Panc1 (cell line): ENCODE data around the gene DKK3. TPM values are rescaled to one million over a fixed set of nuclear protein-coding genes. Genes with fewer than 3 reads are reported as not detected.

Experiments
- ATAC-seq: fragments of 200-7000 bp; cut with Tn5 transposase; 2 replicates; pipeline ENCODE4 v1.9.1; 2020; ENCODE audit warnings: mild to moderate bottlenecking, moderate library complexity
- BruUV-seq: library from RNA; stranded (reverse); fragments of 400-500 nt; replicated peaks from 2 replicates; lab custom pipeline; 2021; lab: Mats Ljungman, UMichigan
- CTCF ChIA-PET: fragments of 300-600 bp; sonication (Branson Sonifier 250); formaldehyde crosslinking; loops from one replicate; lab custom pipeline; 2022; ENCODE audit warnings: antibody characterized with exemption; lab: Charles Lee
- POLR2A ChIA-PET: fragments of 300-600 bp; sonication (Branson Sonifier 250); formaldehyde crosslinking; loops from one replicate; lab custom pipeline; 2022; ENCODE audit warnings: antibody characterized with exemption; lab: Charles Lee
- DNase-seq: peaks from one replicate; pipeline ENCODE4 v3.0.0-alpha.2; 2010; ENCODE audit warnings: low read depth, low spot score
- H3K27ac ChIP-seq: 2 replicates; pipeline ENCODE4 v1.5.1; 2011; ENCODE audit warnings: mild to moderate bottlenecking, low read length, inconsistent platforms
- H3K27me3 ChIP-seq: fragments of 200-500 bp; sonication (Bioruptor generic); 2 replicates; pipeline ENCODE4 v1.6.0; 2014; ENCODE audit warnings: low read length, inconsistent platforms; ENCODE audit not compliant: control insufficient read depth, insufficient read depth
- H3K36me3 ChIP-seq: fragments of 200-500 bp; sonication (Bioruptor generic); 2 replicates; pipeline ENCODE4 v1.5.1; 2014; ENCODE audit warnings: inconsistent platforms, mild to moderate bottlenecking, low read length, moderate library complexity; ENCODE audit not compliant: control insufficient read depth, insufficient read depth
- H3K4me1 ChIP-seq: 2 replicates; pipeline ENCODE4 v1.5.1; 2011; ENCODE audit warnings: inconsistent platforms, mild to moderate bottlenecking, low read length, moderate library complexity; ENCODE audit not compliant: control insufficient read depth, insufficient read depth
- H3K4me3 ChIP-seq, 2 experiments: 2 replicates each; pipeline ENCODE4 v1.5.1; 2011 to 2012; ENCODE audit warnings: low read depth in 2 of 2, low read length in 2 of 2, mild to moderate bottlenecking in 2 of 2, inconsistent platforms in 1 of 2, moderate library complexity in 1 of 2
- H3K9me3 ChIP-seq: fragments of 200-500 bp; sonication (Bioruptor generic); 2 replicates; pipeline ENCODE4 v1.5.1; 2014; ENCODE audit warnings: low read depth, mild to moderate bottlenecking, inconsistent platforms, low read length, moderate library complexity; ENCODE audit not compliant: control insufficient read depth, insufficient read depth
- POLR2AphosphoS5 ChIP-seq: IDR thresholded peaks from 2 replicates; pipeline ENCODE4 v1.6.1; 2012; ENCODE audit warnings: mild to moderate bottlenecking, low read depth, low read length, moderate library complexity
- SIN3A ChIP-seq: IDR thresholded peaks from 2 replicates; pipeline ENCODE4 v1.6.1; 2012; ENCODE audit warnings: low read depth, mild to moderate bottlenecking, low read length, moderate library complexity, borderline replicate concordance; ENCODE audit not compliant: insufficient read depth
- TCF7L2 ChIP-seq: IDR thresholded peaks from 2 replicates; pipeline ENCODE4 v1.6.1; 2011; ENCODE audit warnings: mild to moderate bottlenecking, low read depth, low read length, inconsistent platforms
- in situ Hi-C: cut with HindIII; loops from 2 replicates; pipeline ENCODE4 v1.10.0; 2016; ENCODE audit warnings: low sequenced_read_pairs, low pct_unique_long_range_greater_than_20kb
- intact Hi-C: fragments of 100-400 bp; cut with micrococcal nuclease; formaldehyde crosslinking; loops from one replicate; pipeline ENCODE4 v1.10.0; 2022; ENCODE audit not compliant: unreplicated experiment
- total RNA-seq: library from RNA; stranded (reverse); gene quantifications from one replicate; pipeline ENCODE4 v1.2.1, GENCODE V29; 2021; ENCODE audit not compliant: unreplicated experiment
- TF ChIP-seq, protein P1 (sequence below): fragments of 450-650 bp; IDR thresholded peaks from 2 replicates; pipeline ENCODE4 v1.5.1; 2017; ENCODE audit warnings: mild to moderate bottlenecking
- TF ChIP-seq, protein P2 (sequence below), 2 experiments: IDR thresholded peaks; 2 replicates each; pipeline ENCODE4 v1.6.1; 2011 to 2012; ENCODE audit warnings: low read depth in 2 of 2, control low read depth in 1 of 2, low read length in 1 of 2, mild to moderate bottlenecking in 1 of 2, moderate library complexity in 1 of 2; ENCODE audit not compliant: insufficient read depth in 1 of 2

The DKK3 gene
- total RNA-seq, 1 experiment from 2014 or later: 116 TPM

DNA sequence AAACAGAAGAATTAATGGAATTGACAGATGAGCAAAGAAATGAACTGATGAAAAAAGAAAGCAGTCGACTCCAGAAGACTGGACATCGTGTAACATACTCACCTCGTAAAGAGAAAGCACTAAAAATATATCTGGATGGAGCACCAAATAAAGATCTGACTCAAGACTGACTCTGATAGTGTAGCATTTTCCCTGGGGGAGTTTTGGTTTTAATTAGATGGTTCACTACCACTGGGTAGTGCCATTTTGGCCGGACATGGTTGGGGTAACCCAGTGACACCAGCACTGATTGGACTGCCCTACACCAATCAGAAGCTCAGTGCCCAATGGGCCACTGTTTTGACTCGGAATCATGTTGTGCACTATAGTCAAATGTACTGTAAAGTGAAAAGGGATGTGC is 52.4 kb downstream of the DKK3 start:
- Histone ChIP-seq H3K36me3 (peaks cover 32% of the 10 kb centered on the region), H3K27ac (no peak overlapping the region), H3K4me1 (no peaks in the 10 kb centered on the region), H3K4me3 (no peak overlapping the region), H3K27me3 (no peaks in the 10 kb centered on the region), H3K9me3 (no peaks in the 10 kb centered on the region)
- BruUV-seq: no TSS peak
- ChIA-PET CTCF (interaction anchor here (1.5 kb wide), 1 partner anchor 11 kb away, joined by 4 read pairs; no protein-coding TSS in a partner anchor), POLR2A (no interaction called here)
- TF ChIP-seq POLR2AphosphoS5: no peak
- no peak for ATAC-seq
- DNase-seq: no peak
- intact Hi-C loops (no loop called here), in situ Hi-C loops (no loop called here)

DNA sequence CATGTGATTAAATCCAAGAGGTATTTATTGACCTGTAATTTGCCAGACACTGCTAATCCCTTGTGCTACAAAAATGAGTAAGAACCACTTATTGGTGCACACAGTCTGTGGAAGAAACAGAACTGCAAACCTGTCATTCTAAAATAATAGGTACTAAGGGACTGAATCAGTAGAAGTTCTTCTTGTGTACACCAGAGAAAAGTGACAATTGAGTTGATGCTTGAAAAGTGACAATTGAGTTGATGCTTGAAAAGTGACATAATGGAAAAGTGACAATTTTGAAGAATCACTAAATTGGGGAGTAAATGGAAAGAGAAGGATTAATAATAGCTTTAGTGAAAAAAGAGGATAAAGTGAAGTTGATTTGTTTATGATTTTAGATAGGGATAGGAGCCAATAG is 56.4 kb downstream of the DKK3 start:
- POLR2A ChIA-PET: no interaction called here
- Histone ChIP-seq H3K36me3 (peaks cover 40% of the 10 kb centered on the region), H3K27ac (no peak overlapping the region), H3K4me3 (no peak overlapping the region), H3K27me3 (no peaks in the 10 kb centered on the region), H3K4me1 (peaks cover 2% of the 10 kb centered on the region; the same call in 1 of the 2 replicates), H3K9me3 (no peaks in the 10 kb centered on the region)
- no TSS peak for BruUV-seq
- ATAC-seq (no peak), DNase-seq (no peak)
- CTCF ChIA-PET: no interaction called here
- in situ Hi-C loops: no loop called here
- TF ChIP-seq POLR2AphosphoS5 (no peak), SIN3A (no peak), TCF7L2 (no peak)
- TF ChIP-seq, protein P1, sequence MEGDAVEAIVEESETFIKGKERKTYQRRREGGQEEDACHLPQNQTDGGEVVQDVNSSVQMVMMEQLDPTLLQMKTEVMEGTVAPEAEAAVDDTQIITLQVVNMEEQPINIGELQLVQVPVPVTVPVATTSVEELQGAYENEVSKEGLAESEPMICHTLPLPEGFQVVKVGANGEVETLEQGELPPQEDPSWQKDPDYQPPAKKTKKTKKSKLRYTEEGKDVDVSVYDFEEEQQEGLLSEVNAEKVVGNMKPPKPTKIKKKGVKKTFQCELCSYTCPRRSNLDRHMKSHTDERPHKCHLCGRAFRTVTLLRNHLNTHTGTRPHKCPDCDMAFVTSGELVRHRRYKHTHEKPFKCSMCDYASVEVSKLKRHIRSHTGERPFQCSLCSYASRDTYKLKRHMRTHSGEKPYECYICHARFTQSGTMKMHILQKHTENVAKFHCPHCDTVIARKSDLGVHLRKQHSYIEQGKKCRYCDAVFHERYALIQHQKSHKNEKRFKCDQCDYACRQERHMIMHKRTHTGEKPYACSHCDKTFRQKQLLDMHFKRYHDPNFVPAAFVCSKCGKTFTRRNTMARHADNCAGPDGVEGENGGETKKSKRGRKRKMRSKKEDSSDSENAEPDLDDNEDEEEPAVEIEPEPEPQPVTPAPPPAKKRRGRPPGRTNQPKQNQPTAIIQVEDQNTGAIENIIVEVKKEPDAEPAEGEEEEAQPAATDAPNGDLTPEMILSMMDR: no peak
- TF ChIP-seq, protein P2, sequence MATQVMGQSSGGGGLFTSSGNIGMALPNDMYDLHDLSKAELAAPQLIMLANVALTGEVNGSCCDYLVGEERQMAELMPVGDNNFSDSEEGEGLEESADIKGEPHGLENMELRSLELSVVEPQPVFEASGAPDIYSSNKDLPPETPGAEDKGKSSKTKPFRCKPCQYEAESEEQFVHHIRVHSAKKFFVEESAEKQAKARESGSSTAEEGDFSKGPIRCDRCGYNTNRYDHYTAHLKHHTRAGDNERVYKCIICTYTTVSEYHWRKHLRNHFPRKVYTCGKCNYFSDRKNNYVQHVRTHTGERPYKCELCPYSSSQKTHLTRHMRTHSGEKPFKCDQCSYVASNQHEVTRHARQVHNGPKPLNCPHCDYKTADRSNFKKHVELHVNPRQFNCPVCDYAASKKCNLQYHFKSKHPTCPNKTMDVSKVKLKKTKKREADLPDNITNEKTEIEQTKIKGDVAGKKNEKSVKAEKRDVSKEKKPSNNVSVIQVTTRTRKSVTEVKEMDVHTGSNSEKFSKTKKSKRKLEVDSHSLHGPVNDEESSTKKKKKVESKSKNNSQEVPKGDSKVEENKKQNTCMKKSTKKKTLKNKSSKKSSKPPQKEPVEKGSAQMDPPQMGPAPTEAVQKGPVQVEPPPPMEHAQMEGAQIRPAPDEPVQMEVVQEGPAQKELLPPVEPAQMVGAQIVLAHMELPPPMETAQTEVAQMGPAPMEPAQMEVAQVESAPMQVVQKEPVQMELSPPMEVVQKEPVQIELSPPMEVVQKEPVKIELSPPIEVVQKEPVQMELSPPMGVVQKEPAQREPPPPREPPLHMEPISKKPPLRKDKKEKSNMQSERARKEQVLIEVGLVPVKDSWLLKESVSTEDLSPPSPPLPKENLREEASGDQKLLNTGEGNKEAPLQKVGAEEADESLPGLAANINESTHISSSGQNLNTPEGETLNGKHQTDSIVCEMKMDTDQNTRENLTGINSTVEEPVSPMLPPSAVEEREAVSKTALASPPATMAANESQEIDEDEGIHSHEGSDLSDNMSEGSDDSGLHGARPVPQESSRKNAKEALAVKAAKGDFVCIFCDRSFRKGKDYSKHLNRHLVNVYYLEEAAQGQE (IDR thresholded peaks at IDR 0.05; ENCODE audit: insufficient read depth in 1 of 2, low read depth in 2 of 2, low read length in 1 of 2): no peak
- intact Hi-C loops: no loop called here

GRCh38 chr11:11949482-11949881 is 58.9 kb downstream of the DKK3 start:
- POLR2A ChIA-PET: no interaction called here
- in situ Hi-C loops: no loop called here

More at GRCh38 chr11:11949482-11949881, 58.9 kb downstream of the DKK3 start:
- Histone ChIP-seq H3K4me3 (no peak overlapping the region), H3K27me3 (no peaks in the 10 kb centered on the region), H3K27ac (no peak overlapping the region), H3K4me1 (peaks cover 2% of the 10 kb centered on the region; the same call in 1 of the 2 replicates), H3K9me3 (no peaks in the 10 kb centered on the region), H3K36me3 (peaks cover 21% of the 10 kb centered on the region)
- CTCF ChIA-PET: no interaction called here
- BruUV-seq: no TSS peak
- ATAC-seq (no peak), DNase-seq (no peak)
- intact Hi-C loops: no loop called here
- TF ChIP-seq, protein P1: no peak
- TF ChIP-seq TCF7L2: no peak
- TF ChIP-seq, protein P2 (IDR thresholded peaks at IDR 0.05; ENCODE audit: insufficient read depth in 1 of 2, low read depth in 2 of 2, low read length in 1 of 2): no peak
- no peak for TF ChIP-seq SIN3A
- no peak for TF ChIP-seq POLR2AphosphoS5
